Esophagus squamous epithelium (tissue), 4 donors: ENCODE data around the gene LRRC36.

Source experiments
- CTCF ChIP-seq, 6 experiments: fragments of 450-650 bp in 4 of 6; fragments of 200-600 bp in 2 of 6; sonication (generic) in 2 of 6; IDR thresholded peaks; one replicate each; pipeline ENCODE4 v1.5.1; 2016 to 2019; ENCODE audit warnings: antibody characterized with exemption in 6 of 6, mild to moderate bottlenecking in 4 of 6, moderate library complexity in 4 of 6
- POLR2A ChIP-seq, 4 donors: fragments of 450-650 bp; IDR thresholded peaks; one replicate each; pipeline ENCODE4 v1.6.1; 2017; ENCODE audit warnings: antibody characterized with exemption in 4 of 4, mild to moderate bottlenecking in 4 of 4, moderate library complexity in 3 of 4

- TF ChIP-seq CTCF (IDR thresholded peaks at IDR 0.05) (no peak), POLR2A (IDR thresholded peaks at IDR 0.05) (no peak)
These were observed 44.8 kb upstream of the LRRC36 start for GRCh38 chr16:67281536-67282446.
